HG02623 (cell line): ENCODE results near the gene PPP1CB.
"Not testable (repeated sequence)": the region's sequence is repeated elsewhere in the genome, so short reads cannot be mapped to it uniquely, and the experiment has no call there.

ENCODE experiments used
- ATAC-seq: cut with Tn5 transposase; IDR thresholded peaks from one replicate; pipeline ENCODE4 v1.9.1; 2021; ENCODE audit warnings: moderate library complexity; ENCODE audit not compliant: unreplicated experiment

PPP1CB gene

GRCh38 chr2:28772351-28772750 is 20.7 kb downstream of the PPP1CB start:
- no peak for ATAC-seq

- ATAC-seq = no peak
Measured at GRCh38 chr2:28776471-28776870, 24.8 kb downstream of the PPP1CB start.

- no peak for ATAC-seq
Measured at GRCh38 chr2:28778392-28778791, 26.8 kb downstream of the PPP1CB start.

DNA sequence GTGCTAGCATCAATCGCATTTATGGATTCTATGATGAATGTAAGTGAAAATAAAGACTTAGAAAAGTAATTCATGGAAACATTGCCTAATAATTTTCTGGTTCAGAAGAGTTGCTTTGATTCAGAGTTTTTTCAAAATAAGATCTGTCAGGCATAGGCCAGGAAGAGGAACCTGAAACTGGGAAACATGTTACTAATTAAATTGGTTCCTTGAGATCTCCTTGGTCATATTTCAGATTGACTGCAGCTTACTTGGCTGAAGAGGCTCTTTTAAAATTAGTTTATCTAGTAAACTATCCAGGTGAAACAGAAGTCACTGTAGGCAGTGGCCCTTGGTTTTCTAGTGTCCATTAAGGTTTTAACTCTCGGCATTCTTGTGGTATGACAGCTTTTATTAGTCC is 27.4 kb downstream of the PPP1CB start:
- ATAC-seq = no peak

- ATAC-seq = no peak
Measured at GRCh38 chr2:28780496-28780895, 28.9 kb downstream of the PPP1CB start.

- no peak for ATAC-seq
Measured at GRCh38 chr2:28782423-28782822, 30.8 kb downstream of the PPP1CB start.

GRCh38 chr2:28784570-28784969 is 32.9 kb downstream of the PPP1CB start:
- ATAC-seq = not testable (repeated sequence)

GRCh38 chr2:28796620-28797019 is 45.0 kb downstream of the PPP1CB start:
- no peak for ATAC-seq

- ATAC-seq = no peak
Measured at GRCh38 chr2:28801726-28802125, 50.1 kb downstream of the PPP1CB start.

- ATAC-seq = no peak
Measured at GRCh38 chr2:28802975-28803429, 51.4 kb downstream of the PPP1CB start.

DNA sequence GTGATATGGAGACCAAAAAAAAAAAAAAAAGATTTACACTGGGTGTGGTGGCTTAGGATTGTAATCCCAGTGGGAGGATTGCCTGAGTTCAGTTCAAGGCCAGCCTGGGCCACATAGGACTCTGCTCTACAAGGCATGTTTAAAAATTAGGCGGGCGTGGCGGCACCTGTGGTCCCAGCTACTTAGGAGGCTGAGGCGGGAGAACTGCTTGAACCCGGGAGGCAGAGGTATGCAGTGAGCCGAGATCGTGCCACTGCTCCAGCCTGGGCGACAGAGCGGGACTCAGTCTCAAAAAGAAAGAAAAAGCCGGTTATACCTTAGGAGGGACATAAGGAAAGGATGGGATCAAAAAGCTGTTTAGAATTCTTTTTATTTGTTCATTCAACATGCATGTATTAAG is 58.3 kb downstream of the PPP1CB start:
- no peak for ATAC-seq

GRCh38 chr2:28810384-28811285 is 59.0 kb downstream of the PPP1CB start, which contains the start of gene SPDYA:
Gene SPDYA (plus strand): TSS chr2:28810834. CDS start chr2:28816015, 5,181 bp downstream.
- ATAC-seq = peak; percentile 66

DNA sequence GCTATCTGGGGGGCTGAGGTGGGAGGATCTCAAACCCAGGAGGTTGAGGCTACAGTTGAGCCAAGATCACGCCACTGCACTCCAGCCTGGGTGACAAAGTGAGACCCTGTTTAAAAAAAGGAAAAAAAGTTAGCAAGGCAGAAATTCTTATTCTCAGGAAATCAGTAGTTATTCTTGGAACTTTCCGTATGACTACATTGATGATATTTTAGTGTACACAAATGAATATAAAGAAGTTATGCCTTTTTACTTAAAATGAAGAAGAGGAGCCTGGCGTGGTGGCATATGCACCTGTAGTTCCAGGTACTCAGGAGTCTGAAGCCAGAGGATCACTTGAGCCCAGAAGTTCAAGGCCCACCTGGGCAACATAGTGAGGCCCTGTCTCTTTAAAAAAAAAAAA is 66.4 kb downstream of the PPP1CB start:
- no peak for ATAC-seq

DNA sequence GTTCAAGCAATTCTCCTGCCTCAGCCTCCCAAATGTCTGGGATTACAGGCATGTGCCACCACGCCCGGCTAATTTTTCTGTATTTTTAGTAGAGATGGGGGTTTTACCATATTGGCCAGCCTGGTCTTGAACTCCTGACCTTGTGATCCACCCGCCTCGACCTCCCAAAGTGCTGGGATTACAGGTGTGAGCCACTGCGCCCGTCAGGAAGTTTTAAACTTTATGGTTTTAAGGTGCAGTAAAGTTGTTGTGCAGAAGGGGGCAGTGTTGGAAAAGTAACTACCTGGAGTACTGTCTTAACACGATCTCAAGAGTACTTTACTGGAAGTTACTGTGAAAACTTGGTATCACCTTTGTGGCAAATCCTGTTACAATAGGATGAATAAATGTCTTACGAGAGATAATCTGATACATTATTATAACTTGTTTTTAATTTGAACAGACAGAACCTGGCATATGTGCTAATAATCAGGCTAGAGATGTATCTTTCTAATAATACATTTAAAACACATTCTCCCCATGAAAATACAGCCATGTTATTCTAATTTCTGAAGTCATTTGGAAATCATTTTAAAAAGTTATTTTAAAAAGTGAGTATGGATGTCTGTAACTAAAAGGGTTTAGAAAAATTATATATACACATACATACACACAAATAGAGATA is 69.8 kb downstream of the PPP1CB start:
- peak; percentile 40 for ATAC-seq

DNA sequence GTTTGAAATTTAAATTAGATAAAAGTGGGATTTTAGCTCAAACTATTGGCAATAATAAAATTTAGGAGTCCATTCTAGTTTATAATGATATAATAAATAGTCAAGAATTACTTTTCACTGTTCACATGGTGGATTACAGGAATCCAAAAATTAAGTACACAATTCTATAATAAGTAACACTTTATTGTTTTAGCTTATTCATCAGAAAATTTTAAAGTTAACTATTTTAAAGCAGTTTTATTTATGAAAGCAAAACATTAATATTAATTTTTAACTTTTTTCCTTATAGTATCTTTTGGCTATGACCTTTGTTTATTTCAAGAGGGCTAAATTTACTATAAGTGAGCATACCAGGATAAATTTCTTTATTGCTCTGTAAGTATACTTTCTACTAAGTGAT is 70.4 kb downstream of the PPP1CB start:
- ATAC-seq = no peak

DNA sequence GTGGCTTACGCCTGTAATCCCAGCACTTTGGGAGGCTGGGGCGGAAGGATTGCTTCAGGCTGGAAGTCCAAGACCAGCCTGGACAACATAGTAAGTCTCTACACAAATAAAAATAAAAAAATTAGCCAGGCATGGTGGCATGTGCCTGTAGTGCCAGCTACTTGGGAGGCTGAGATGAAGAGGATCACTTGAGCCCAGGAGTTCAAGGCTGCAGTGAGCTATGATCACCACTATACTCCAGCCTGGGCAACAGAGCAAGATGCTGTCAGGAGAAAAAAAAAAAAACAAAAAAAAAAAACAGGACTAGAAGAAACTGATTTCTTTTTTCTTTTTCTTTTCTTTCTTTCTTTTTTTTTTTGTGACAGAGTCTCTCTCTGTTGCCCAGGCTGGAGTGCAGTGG is 72.6 kb downstream of the PPP1CB start:
- ATAC-seq = no peak

- no peak for ATAC-seq
Measured at GRCh38 chr2:28824870-28825269, 73.2 kb downstream of the PPP1CB start.

DNA sequence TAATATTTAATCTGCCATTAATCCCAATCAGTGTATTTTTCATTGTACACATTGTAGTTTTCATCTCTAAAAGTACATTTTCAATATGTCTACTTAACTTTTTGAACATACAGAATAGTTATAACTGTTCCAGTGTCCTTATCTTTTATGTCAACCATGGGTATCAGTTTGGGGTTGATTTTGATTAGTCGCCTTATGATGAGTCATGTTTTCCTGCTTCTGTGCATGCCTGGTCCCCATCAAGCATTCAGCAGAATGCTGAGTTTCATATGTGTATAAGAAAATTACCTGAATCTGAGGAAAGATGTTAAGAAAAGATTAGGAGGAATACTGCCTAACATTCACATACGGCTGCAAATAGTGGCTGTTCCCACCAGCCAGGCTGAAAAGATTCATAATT is 76.8 kb downstream of the PPP1CB start:
- ATAC-seq = no peak

GRCh38 chr2:28833740-28834470 is 82.3 kb downstream of the PPP1CB start:
- no peak for ATAC-seq

DNA sequence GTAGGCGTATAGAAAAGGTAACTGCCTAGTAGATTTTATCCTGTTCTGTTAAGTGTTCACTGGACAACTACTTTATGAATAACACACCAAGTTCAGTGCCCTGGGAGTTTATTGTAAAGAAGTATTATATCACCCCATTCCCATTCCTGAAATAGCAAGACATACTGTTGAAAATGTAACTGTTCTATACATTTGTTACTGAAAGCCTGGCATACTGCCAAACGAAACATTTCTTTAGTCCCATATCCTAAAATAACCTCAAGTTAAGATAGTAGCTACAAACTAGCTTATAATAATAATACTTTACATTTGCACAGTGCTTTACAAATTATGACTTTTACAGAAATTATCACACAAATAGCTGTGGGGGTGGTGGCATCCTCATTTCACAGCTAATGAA is 84.2 kb downstream of the PPP1CB start:
- no peak for ATAC-seq

DNA sequence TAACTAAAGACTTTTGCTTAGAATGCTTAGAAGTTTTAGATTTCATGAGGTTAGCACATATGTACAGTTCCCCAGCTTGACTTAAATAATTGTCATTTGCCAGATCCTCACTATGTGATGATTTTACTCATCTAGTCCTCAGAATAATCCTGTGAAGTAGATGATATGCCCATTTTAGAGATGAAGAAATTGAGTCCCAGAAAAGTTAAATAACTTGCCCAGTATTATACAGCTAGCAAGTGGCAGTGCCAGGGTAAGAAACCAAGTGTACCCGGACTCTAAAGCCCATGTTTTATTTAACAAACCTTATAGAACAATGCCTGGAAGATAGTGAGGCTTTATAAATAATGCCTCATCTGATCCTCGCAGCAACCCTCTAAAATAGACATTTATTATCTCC is 87.3 kb downstream of the PPP1CB start:
- ATAC-seq = no peak
